ENCODE data around the gene SAMD14. TPM values are rescaled to one million over a fixed set of nuclear protein-coding genes. Genes with fewer than 3 reads are reported as not detected.

Gene SAMD14
- total RNA-seq, 4 donors from 2014 or later: 0.39 TPM; not detected in 3

DNA sequence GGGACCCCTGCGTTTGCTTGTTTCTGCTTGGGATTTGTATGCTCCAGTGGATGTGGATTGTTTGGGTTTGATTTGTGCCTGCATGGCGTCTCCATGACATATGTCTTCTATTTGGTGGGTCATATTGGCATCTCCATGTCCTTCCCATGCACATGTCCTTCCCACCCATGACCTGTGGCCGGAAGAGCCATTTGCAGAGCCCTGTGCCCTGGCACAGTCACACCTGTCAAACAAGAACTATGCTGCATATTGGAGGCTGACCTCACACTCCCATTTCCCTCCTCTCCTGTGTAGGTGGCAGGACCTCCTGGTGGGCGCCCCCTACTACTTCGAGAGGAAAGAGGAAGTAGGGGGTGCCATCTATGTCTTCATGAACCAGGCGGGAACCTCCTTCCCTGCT lies 58.3 kb downstream of the SAMD14 start:
- intact Hi-C loops (cut with DNase I; ENCODE audit: low total_unique reads): no loop called here
- TF ChIP-seq POLR2A (IDR thresholded peaks at IDR 0.05): no peak
- WGBS, 2 donors: 84 to 86% methylated on average over 6 of the region's 6 CpGs
- no peak overlapping the region for H3K4me3 ChIP-seq (ENCODE audit: low read depth, poor library complexity, severe bottlenecking)
- DNase-seq (ENCODE audit: low spot score in 2 of 2): no peak

DNA sequence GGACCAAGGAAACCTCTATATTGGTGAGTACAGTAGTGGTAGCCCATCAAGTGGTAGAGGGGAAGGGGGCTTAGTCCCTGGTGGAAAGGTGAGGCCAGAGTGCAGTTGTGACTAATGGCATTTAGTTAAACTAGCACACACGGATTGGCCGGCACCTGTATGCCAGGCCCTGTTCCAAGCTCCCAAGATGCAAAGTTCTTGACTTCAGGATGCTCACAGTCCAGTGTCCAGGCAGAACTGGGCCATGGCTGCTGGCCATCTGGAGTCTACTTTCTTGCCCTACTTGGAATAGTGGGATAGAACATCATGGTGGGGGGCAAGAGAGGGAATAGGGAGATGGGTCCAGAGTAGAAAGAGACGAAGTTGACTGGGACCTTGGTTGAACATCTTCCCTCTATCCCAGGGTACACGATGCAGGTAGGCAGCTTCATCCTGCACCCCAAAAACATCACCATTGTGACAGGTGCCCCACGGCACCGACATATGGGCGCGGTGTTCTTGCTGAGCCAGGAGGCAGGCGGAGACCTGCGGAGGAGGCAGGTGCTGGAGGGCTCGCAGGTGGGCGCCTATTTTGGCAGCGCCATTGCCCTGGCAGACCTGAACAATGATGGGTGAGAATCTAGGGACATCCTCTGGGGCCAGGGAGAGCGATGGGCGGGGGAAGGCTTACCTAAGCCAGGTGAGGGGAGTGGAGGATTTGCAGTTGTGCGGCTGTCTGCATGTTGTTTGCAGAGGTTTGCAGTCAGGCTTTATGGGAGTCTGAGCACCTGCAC lies 58.9 kb downstream of the SAMD14 start:
- WGBS, 2 donors: 65 to 75% methylated on average over 16 of the region's 16 CpGs
- H3K4me3 ChIP-seq (ENCODE audit: low read depth, poor library complexity, severe bottlenecking): no peak overlapping the region
- DNase-seq (ENCODE audit: low spot score in 2 of 2): no peak
- intact Hi-C loops (cut with DNase I; ENCODE audit: low total_unique reads): no loop called here
- TF ChIP-seq, protein P1, sequence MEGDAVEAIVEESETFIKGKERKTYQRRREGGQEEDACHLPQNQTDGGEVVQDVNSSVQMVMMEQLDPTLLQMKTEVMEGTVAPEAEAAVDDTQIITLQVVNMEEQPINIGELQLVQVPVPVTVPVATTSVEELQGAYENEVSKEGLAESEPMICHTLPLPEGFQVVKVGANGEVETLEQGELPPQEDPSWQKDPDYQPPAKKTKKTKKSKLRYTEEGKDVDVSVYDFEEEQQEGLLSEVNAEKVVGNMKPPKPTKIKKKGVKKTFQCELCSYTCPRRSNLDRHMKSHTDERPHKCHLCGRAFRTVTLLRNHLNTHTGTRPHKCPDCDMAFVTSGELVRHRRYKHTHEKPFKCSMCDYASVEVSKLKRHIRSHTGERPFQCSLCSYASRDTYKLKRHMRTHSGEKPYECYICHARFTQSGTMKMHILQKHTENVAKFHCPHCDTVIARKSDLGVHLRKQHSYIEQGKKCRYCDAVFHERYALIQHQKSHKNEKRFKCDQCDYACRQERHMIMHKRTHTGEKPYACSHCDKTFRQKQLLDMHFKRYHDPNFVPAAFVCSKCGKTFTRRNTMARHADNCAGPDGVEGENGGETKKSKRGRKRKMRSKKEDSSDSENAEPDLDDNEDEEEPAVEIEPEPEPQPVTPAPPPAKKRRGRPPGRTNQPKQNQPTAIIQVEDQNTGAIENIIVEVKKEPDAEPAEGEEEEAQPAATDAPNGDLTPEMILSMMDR (IDR thresholded peaks at IDR 0.05): no peak
- no peak for TF ChIP-seq POLR2A (IDR thresholded peaks at IDR 0.05)

DNA sequence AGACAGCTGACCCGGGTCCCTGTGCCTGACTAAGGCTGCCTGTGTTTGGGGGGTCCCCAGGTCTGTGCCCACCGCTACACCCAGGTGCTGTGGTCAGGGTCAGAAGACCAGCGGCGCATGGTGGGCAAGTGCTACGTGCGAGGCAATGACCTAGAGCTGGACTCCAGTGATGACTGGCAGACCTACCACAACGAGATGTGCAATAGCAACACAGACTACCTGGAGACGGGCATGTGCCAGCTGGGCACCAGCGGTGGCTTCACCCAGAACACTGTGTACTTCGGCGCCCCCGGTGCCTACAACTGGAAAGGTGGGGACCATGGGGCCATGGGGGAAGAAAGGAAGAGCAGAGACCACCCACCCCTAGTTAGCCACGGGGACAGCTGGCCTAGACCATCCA lies 62.0 kb downstream of the SAMD14 start:
- 89 to 90% methylated on average over 13 of the region's 13 CpGs for WGBS, 2 donors

DNA sequence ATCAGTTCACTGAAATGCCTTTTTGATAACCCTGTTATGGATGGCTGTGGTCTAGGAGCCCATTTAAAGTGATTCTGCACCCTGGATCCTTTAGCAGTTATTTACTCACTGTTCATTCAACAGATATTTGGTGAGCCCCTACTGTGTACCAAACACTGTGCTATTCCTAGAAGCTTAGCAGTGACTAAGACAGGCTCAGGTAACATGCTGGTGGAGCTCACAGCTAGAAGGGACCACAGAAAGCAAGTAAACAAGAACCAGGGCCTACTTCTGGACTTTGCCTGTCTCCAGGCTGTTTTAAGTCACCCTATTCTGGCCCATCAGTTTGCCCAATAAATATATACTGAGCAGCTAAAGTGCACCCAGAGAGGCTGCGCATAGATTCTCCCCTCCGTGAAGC lies 63.0 kb downstream of the SAMD14 start:
- TF ChIP-seq, protein P1 (IDR thresholded peaks at IDR 0.05): no peak
- no peak for TF ChIP-seq POLR2A (IDR thresholded peaks at IDR 0.05)
- no peak for DNase-seq (ENCODE audit: low spot score in 2 of 2)
- intact Hi-C loops (cut with DNase I; ENCODE audit: low total_unique reads): no loop called here
- 90 to 96% methylated on average over 2 of the region's 2 CpGs for WGBS, 2 donors
- H3K4me3 ChIP-seq (ENCODE audit: low read depth, poor library complexity, severe bottlenecking): no peak overlapping the region

More for the DNA sequence above, 62.0 kb downstream of the SAMD14 start:
- DNase-seq (ENCODE audit: low spot score in 2 of 2): no peak
- intact Hi-C loops (cut with DNase I; ENCODE audit: low total_unique reads): no loop called here
- TF ChIP-seq, protein P1 (IDR thresholded peaks at IDR 0.05): no peak
- TF ChIP-seq POLR2A (IDR thresholded peaks at IDR 0.05): no peak
- H3K4me3 ChIP-seq (ENCODE audit: low read depth, poor library complexity, severe bottlenecking): no peak overlapping the region

DNA sequence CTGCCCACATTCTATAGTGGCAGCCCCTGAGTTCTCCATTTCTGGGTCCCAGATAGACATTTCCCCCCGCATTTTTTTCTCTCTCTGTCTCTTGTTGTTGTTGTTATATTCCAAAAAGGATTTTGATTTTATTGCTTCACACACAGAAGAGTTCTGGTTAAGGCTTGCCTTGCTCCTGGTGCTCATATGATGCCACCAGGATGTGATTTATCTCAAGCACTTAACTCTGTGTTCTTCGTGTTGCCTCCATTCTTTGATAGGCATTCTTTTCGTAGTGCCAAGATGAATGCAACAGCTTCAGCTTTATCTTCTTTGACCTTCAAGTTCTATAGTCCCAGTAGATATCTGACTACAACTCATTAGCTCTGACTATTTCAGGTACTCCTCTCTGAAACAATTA lies 64.9 kb downstream of the SAMD14 start:
- TF ChIP-seq, protein P1 (IDR thresholded peaks at IDR 0.05): no peak
- TF ChIP-seq POLR2A (IDR thresholded peaks at IDR 0.05): no peak
- WGBS, 2 donors: 35 to 37% methylated on average over 3 of the region's 3 CpGs
- intact Hi-C loops (cut with DNase I; ENCODE audit: low total_unique reads): no loop called here
- no peak for DNase-seq (ENCODE audit: low spot score in 2 of 2)
- H3K4me3 ChIP-seq (ENCODE audit: low read depth, poor library complexity, severe bottlenecking): no peak overlapping the region

DNA sequence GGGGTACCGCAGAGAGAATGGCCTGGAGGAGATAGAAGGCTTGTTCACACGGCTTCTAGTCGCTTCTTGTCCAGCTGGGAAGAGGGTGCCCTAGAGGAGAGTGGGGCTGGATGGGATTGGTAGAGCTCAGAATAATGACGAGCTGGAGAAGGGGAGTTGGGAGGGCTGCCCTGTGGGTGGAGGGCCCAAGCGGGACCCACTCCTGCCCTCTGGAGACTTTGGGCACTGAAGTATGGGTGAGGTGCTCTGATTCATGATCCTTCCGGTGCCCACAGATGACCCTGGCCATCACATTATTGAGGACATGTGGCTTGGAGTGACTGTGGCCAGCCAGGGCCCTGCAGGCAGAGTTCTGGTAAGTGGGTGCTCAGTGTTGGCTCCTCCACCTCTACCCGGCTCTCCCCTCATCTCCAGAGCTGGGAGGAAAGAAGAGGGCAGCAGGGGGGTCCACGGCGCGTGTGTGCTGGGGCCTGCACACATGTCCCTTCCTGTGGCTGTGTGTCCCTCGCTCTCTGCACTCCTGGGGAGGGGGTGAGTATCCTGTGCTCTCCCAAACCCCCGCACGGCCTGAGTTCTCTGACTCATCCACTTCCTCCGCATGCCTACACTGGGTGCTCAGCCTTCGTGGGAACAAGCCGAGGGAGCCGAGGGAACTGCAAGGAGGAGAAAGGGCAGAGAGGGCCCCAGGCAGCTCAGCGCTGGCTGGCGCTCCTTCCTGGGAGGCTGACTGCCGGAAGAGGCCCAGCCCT lies 65.5 kb downstream of the SAMD14 start:
- TF ChIP-seq, protein P1 (IDR thresholded peaks at IDR 0.05): no peak
- no peak for TF ChIP-seq POLR2A (IDR thresholded peaks at IDR 0.05)
- intact Hi-C loops (cut with DNase I; ENCODE audit: low total_unique reads): no loop called here
- WGBS, 2 donors: 35 to 38% methylated on average over 20 of the region's 20 CpGs
- H3K4me3 ChIP-seq (ENCODE audit: low read depth, poor library complexity, severe bottlenecking): no peak overlapping the region
- DNase-seq (ENCODE audit: low spot score in 2 of 2): peak; percentile 54 to 94

Data from lower leg skin (tissue), 4 donors.